Measurements from ENCODE around the gene RRP36.

DNA sequence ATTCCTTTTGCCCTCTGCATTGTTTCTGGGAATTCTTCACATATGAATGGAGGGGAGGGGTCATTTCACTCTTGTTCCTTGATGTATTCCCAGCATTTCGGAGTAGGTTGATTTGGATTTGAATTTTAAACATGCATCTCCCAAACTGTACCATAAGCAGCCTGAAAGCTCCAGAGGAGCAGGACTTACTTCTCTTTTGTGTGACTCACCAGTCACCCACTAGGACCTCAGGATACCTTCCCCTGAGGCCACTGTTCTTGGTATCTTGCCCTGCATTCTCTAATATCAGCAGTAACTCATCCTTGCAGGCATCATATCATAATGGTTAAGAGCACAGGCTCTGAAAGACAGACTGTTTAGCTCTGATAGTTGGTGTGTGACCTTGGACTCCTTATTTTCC is 37.1 kb downstream of the RRP36 start:
- TF ChIP-seq POLR2AphosphoS5 (IDR thresholded peaks at IDR 0.05; ENCODE audit: low read depth) (no peak), SPI1 (IDR thresholded peaks at IDR 0.05; ENCODE audit: borderline replicate concordance, low read depth) (no peak), GABPA (IDR thresholded peaks at IDR 0.05; ENCODE audit: low read depth) (no peak)
- TF ChIP-seq, protein P1, sequence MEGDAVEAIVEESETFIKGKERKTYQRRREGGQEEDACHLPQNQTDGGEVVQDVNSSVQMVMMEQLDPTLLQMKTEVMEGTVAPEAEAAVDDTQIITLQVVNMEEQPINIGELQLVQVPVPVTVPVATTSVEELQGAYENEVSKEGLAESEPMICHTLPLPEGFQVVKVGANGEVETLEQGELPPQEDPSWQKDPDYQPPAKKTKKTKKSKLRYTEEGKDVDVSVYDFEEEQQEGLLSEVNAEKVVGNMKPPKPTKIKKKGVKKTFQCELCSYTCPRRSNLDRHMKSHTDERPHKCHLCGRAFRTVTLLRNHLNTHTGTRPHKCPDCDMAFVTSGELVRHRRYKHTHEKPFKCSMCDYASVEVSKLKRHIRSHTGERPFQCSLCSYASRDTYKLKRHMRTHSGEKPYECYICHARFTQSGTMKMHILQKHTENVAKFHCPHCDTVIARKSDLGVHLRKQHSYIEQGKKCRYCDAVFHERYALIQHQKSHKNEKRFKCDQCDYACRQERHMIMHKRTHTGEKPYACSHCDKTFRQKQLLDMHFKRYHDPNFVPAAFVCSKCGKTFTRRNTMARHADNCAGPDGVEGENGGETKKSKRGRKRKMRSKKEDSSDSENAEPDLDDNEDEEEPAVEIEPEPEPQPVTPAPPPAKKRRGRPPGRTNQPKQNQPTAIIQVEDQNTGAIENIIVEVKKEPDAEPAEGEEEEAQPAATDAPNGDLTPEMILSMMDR (IDR thresholded peaks at IDR 0.05; ENCODE audit: insufficient read depth, low read length): no peak
- TF ChIP-seq, protein P2, sequence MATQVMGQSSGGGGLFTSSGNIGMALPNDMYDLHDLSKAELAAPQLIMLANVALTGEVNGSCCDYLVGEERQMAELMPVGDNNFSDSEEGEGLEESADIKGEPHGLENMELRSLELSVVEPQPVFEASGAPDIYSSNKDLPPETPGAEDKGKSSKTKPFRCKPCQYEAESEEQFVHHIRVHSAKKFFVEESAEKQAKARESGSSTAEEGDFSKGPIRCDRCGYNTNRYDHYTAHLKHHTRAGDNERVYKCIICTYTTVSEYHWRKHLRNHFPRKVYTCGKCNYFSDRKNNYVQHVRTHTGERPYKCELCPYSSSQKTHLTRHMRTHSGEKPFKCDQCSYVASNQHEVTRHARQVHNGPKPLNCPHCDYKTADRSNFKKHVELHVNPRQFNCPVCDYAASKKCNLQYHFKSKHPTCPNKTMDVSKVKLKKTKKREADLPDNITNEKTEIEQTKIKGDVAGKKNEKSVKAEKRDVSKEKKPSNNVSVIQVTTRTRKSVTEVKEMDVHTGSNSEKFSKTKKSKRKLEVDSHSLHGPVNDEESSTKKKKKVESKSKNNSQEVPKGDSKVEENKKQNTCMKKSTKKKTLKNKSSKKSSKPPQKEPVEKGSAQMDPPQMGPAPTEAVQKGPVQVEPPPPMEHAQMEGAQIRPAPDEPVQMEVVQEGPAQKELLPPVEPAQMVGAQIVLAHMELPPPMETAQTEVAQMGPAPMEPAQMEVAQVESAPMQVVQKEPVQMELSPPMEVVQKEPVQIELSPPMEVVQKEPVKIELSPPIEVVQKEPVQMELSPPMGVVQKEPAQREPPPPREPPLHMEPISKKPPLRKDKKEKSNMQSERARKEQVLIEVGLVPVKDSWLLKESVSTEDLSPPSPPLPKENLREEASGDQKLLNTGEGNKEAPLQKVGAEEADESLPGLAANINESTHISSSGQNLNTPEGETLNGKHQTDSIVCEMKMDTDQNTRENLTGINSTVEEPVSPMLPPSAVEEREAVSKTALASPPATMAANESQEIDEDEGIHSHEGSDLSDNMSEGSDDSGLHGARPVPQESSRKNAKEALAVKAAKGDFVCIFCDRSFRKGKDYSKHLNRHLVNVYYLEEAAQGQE (IDR thresholded peaks at IDR 0.05; ENCODE audit: insufficient replicate concordance, low read depth): no peak

Data from HL-60 (cell line).